NCI-H510A treated with DMSO at 0.1 percent for 48 hours (cell line): ENCODE data around the gene DYRK3.
"Not testable (repeated sequence)": the region's sequence is repeated elsewhere in the genome, so short reads cannot be mapped to it uniquely, and the experiment has no call there.

Source experiments
- DNase-seq: peaks from one replicate; lab custom pipeline; 2025; lab: John Stamatoyannopoulos, UW

Gene DYRK3

DNA sequence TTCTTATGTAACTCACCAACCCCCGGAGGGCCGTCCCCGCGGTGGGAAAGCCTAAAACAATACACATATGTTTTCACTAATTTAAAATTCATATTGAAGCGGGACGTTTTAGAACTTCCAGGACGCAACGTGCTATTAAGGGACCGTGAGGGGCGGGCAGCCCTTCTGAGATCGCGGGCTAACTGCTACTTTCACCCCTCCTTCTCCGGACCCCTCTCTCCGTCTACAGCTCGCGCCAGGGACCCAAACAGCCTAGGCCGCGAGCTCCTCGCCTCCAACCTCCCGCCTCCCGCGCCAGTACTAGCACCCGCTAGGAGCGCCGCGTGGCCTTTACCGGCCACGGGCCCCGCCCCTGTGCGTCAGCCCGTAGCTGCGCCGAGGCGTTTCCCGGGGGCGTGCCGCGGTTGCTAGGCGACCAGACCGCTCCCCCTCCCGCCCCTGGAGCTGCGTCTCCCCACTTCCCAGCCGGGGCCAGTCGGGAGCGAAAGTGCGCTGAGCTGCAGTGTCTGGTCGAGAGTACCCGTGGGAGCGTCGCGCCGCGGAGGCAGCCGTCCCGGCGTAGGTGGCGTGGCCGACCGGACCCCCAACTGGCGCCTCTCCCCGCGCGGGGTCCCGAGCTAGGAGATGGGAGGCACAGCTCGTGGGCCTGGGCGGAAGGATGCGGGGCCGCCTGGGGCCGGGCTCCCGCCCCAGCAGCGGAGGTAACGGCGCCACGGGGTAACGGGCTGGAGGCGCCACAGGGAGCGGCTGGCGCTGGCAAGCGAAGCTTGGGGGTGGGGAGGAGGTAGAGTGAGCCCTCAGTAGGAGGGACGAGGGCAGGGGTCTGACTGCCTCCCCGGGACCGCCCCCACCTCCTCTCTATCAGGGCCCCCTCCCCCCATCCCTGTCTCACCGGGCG, at the start of gene DYRK3:
Gene DYRK3, plus strand, starts transcription at position 457 of the 898 bp plus-strand sequence. Its CDS starts 168 bp downstream, at position 625.
- peak; percentile 93 for DNase-seq

DNA sequence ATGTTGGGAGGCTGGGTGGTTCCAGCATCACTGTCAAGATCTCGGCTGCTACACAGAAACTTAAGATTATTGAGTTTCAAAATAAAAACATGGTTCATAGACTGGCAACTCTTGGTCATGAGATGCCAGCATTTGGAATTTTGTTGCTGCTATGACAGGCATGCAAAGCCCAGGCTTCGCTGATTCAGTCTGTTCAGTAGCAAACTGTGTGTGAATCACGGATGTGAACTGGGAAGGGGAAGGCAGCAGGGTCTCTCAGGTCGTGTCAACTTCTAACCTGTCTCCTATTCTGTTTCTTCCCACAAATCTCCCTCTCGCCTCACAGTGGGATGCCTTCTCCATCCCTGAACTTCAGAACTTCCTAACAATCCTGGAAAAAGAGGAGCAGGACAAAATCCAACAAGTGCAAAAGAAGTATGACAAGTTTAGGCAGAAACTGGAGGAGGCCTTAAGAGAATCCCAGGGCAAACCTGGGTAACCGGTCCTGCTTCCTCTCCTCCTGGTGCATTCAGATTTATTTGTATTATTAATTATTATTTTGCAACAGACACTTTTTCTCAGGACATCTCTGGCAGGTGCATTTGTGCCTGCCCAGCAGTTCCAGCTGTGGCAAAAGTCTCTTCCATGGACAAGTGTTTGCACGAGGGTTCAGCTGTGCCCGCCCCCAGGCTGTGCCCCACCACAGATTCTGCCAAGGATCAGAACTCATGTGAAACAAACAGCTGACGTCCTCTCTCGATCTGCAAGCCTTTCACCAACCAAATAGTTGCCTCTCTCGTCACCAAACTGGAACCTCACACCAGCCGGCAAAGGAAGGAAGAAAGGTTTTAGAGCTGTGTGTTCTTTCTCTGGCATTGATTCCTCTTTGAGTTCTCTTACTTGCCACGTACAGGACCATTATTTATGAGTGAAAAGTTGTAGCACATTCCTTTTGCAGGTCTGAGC, 48.6 kb upstream of the DYRK3 start:
- no peak for DNase-seq

DNA sequence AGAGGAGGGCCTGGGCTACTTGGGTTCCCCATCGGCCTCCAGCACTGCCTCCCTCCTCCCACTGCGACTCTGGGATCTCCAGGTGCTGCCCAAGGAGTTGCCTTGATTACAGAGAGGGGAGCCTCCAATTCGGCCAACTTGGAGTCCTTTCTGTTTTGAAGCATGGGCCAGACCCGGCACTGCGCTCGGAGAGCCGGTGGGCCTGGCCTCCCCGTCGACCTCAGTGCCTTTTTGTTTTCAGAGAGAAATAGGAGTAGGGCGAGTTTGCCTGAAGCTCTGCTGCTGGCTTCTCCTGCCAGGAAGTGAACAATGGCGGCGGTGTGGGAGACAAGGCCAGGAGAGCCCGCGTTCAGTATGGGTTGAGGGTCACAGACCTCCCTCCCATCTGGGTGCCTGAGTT, 47.4 kb upstream of the DYRK3 start:
- no peak for DNase-seq

DNA sequence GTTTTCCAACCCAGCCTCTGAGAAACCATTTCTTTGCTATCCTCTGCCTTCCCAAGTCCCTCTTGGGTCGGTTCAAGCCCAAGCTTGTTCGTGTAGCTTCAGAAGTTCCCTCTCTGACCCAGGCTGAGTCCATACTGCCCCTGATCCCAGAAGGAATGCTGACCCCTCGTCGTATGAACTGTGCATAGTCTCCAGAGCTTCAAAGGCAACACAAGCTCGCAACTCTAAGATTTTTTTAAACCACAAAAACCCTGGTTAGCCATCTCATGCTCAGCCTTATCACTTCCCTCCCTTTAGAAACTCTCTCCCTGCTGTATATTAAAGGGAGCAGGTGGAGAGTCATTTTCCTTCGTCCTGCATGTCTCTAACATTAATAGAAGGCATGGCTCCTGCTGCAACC, 46.8 kb upstream of the DYRK3 start:
- DNase-seq, result no peak

DNA sequence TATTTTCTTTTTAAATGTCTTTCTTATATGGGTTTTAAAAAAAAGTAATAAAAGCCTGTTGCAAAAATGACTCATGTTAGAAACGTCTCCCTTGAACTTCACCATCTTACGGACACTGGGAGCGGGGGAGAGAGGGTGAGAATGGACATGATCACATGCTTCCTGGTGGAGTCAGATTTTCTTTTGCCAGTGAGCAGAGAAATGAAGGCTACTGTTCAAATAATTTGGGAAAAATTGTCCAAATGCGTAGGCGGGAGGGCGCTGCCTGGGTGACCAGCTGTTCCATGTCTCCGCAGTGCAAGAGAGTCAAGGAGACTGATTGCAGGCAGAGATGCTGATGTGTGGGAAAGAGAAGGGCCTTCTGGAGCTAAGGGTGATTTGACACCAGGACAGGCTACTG, 46.1 kb upstream of the DYRK3 start:
- DNase-seq, result no peak

DNA sequence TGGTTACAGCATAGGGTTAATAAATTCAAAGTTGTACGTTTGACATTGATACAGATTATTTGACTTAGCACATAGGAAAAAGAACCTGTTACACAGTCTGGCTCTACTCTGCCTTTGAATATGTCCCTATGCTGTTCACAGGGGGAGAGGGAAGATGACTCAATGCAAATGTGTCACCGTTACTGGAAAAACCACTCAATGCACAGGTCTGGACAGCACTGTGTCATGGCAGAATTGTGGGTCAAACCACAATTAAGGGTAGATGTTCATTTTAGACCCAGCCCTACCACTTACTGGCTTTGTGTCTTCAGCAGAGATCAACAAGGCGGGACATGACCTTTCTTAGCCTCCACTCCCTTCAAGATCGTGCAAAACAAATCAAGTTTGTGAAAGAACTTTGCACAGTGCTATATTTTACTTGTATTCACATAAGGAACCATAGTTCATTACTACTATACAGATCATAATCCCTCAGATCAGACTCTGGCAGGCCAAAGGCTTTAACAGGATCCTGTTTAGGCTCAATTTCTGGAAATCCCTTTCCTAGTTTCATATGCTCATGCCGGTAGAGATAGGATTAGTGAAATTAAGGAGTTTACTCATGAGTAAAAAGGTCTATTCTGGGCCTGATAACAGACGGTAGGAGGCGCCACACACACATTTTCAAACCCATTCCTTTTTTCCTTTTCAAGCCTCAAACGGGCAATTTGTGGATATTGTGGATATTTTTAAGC, 45.1 kb upstream of the DYRK3 start:
- no peak for DNase-seq

DNA sequence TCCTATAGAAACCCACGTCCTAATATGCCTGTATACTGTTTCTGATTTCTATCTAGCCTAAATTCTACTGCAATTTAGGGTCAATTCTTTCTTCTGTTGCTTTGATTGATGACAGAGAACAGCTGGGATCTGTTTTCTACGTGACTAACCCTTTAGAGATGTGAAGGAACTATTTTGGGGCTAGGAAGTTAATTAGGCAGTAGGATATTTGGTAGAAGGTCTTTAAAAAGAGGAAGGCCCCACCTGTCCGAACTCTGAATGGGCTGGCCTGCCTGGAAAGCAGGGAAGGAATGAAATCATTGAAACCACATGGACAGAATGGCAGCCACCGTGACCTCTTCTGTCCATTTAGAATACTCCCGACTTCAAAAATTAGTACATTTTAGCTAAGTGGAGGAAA, 44.1 kb upstream of the DYRK3 start:
- DNase-seq, result no peak

DNA sequence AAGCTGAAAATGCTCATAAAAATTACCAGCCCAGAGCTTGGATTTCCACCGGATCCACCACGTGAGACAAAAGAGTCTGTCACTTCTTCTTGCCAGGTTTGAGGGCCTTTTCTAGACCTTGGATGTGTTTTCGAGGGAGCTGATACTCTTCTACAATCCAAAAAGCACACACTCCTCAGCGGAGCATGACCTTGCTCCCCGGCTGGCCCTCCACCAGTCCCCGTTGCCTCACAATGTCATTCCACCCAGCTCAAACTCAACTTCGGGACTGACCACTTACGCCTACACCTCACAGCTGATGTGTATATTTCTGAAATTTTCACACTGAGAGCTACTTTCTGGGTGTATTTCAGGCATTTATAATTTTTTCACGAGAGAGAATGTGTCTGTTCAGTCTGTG, 43.6 kb upstream of the DYRK3 start:
- no peak for DNase-seq

DNA sequence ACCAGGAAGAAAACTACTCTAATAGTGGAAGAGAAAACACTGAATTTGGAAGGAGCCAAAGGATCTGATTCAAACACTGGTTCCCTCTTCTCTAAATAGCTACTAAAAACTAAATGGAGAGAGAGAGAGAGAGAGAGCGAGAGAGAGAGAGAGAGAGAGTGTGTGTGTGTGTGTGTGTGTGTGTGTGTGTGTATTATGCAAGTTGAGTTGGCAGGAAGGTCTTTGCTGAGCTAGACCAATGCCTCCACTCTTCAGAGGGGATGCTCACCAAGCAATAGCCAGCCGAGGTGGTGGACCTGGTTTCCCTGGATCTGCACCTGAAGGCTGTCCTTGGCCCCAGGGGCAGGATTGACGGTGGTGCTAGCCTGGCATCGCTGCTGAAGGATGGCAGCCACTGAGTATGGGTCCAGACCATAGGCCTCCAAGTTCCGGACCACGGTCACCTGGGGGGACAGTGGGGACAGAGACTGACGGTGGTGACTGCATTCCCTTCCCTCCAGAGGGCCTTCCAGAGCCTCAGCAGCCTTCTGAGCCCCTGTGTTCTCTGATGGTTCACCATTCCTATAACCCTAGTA, 41.9 kb upstream of the DYRK3 start:
- no peak for DNase-seq

DNA sequence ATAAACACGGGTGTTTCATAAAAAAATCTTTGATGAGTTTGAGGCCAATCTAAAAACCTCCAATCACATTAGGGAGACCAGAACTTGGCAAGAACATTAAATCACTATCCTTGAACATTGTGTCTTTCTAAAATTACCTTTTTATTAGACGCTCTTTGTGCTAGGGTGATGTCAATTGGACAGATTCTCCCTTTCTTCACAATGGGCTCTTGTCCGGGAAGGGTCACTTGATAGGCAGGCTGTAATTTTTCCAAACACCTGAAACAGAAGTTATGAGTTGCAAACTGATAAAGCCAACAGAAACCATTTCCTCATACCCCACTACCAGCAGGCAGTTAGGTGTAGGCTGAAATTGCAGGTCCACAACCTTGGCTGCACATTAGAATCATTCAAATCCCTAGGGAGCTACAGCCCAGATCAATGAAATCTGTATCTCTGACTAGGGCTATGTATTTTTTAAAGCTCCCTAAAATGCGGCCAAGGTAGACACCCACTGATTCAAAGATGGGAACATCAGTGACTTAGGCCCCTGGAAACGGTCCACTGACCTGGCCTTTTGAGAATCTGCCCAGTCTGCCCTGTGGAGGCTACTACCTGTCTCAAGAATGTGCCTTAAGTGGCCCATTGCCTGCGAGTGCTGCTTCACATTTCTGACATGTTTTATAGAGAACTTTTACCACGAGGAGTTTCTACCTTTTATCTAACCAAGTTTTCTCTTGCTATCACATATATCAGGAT, 39.6 kb upstream of the DYRK3 start:
- DNase-seq, result no peak

DNA sequence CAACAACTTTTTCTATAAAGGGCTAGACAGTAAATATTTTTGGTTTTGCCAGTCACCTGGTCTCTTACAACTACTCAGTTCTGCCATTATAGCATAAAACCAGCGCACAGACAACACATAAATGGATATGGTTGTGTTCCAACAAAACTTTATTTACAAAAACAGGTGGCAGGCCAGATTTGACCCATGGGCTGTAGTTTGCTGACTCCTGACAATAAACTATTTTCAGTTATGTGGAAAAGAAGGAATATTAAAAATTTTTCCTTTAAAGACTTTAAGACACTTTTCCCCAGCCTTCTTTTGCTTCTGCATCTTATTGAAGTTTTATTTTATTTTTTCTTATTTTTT, 39.0 kb upstream of the DYRK3 start:
- no peak for DNase-seq

DNA sequence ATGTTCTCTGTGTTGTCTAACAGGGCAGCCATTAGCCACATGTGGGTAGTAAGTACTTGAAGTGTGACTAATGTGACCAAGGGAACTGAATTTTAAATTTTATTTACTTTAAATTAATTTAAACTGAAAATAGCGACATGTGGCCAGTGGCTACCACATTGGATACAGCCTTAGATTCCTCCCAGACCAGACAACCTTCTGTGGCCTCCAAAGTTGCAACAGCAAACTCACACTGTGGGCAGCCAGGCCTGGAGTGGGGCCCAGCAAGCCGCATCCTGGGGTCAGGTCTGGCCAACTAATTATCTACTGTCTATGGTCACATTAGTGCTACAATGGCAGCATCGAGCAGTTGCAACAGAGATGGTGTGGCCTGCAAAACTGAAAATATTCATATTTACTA, 34.8 kb upstream of the DYRK3 start:
- no peak for DNase-seq

DNA sequence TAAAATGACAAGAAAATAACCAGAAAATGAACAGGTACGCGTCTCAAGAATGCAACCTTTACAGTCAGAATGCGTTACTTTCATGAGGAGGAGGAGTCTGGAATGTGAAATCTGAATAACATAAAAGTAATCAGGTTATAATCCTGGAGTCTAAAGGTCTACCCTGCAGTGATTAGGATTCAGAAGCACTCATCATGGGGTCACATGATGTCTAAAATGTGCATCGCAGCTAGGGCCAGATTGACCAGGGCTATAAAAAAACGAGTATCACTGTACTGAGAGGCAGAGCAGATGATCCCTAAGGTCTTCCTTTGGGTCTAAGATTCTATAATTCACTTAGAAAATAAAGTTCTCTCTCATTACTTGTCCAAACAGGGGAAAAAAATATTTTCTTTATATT, 30.5 kb upstream of the DYRK3 start:
- no peak for DNase-seq

DNA sequence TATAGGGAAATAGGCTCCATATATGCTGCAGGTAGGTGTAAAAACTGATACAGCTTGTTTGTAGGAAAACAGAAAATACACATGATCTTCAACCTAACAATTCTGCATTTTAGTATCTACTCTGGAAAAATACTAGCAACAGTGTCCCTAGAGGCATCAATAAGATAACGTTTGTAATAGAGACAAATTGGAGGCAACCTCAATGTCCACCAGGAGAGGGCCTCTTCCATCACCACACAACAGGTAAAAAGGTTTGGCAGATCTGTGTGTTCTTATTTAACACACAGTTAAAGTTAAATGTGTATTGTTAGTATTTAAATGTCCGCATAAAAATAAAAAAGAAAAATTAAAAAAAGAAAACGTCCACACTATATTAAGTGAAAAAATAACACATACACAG, 28.5 kb upstream of the DYRK3 start:
- DNase-seq, result peak; percentile 51

DNA sequence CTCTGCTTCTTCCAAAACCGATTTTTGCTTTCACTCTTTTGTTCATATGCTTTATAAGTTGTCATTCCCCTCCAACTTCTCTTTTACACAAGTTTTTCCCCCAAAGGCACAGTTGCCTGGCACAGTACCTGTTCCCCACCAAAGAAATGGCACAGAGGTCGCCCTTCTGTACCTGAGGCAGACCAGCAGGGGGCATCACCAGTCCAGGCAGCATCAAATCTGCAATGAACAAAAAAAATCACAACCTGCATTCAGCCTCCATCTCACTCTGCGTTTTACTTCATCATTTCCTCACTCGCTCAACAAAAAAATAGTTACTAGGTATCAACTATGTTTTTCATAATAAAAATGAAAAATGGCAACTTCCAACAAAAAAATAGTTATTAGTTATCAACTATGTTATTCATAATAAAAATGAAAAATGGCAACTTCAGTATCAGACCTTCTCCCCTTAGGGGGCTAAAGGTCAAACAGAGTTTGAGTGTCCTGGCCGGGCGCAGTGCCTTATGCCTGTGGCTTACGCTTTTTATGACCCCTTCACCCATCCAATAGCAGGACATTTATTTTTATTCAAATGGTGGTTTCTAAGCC, 27.1 kb upstream of the DYRK3 start:
- peak; percentile 59 for DNase-seq

DNA sequence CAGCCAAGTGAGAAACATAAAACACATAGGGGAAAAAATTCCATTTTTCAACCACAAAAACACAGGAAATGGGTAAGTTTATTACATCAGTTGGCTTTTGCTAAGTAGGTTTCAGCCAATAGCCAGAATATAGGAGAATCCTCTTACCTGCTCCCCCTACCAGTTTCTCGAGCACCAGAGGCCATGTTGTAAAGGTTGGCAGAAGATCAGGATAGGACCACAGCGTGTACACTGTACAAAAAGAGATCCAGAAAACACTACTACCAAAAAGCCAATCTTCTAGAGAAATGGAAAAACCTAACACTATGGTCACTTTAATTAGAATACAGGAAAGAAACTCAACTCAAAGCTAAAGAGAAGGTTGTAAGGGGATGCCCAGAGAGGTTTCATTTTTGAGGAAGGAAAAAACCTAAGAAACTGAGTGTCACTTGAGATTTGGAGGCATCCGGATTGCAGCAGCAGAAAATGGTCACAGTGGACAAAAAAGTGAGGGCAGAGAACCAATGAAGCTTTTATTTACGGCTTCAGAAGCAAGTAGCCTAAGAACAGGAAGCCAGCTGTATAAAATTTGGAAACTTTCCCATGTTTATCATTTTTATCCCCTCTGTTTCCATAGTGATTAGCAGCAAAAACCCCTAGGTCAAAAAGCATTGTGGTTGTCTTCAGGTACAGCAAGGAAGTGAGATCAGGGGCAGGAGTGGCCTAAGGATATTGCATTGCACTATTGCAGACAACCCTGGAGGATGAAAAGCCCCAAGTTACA, 25.9 kb upstream of the DYRK3 start:
- DNase-seq, result no peak

DNA sequence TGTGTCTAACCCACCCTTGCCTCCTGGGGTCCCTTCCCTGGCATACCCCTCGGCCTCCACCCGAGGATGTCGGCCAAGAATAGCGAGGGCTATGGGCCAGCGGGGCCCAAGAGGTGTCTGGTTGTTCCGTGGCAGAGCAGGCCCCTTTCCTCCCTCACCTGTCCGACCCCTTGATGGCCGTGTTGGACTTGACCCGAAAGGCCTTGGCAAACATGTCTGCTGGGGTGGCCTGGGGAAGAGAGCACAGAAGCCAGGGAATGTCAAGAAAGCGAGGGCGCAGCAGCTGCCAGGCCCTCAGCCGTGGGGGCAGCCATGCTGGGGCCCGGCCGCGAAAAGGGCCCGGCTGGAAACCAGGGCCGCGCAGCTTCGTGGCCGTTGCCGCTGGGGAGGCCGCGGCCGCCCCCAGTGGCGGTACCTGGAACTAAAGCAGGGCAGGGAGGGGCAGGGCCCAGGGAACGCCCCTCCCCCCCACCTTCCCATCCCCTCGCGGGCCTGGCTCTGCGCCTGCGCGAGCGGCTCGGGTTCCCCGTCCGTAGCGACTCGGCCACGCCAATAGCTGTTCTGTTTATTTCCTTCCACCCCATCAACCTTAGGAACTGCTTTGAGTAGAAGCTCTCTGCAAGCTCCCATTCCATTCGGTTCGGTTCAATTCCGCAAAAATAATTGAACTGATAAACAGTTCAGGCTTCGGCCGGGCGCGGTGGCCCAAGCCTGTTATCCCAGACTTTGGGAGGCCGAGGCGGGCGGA, 23.0 kb upstream of the DYRK3 start, which contains the start of gene EIF2D:
Gene EIF2D, minus strand, starts transcription at position 337 of the 748 bp plus-strand sequence. Its CDS starts 123 bp downstream, at position 214.
- peak; percentile 92 for DNase-seq

DNA sequence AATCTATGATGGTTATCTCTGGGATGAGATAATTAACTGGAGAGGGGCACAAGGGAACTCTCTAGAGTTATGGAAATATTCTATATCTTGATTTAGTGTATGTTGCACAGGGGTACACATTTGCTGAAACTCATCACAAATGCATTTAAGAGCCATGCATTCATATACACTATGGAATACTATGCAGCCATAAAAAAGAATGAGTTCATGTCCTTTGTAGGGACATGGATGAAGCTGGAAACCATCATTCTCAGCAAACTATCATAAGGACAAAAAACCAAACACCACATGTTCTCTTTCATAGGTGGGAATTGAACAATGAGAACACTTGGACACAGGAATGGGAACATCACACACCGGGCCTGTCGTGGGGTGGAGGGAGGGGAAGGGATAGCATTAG, 8.9 kb upstream of the DYRK3 start:
- not testable (repeated sequence) for DNase-seq

DNA sequence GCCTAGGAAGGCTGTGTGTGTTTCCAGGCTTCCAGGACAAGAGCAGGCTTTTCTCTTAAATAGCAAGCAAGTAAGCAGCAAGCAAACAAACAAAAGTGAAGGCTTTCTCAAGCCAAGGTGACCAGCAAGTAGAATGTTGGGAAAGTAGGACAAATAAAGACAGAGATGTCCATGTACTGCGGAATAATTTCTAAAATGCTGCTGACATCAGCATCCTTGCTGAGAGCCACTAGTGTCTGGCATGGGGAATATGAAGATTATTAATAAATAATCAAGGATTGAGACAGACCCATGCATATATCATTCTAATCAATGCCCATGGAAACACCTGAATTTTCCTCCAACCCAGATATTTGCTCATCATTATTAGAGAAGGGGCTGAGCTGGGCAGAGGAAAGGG, 6.4 kb upstream of the DYRK3 start:
- DNase-seq, result no peak
